Measurements from ENCODE around the gene SNX10. TPM values are rescaled to one million over a fixed set of nuclear protein-coding genes. Genes with fewer than 3 reads are reported as not detected.
A peak's percentile ranks its signal among the peaks of the same experiment; 100 is the strongest.

Gene SNX10
- total RNA-seq, 2 donors from 2014 or later = 0.96 to 3.3 TPM

GRCh38 chr7:26360650-26361049 is 69.0 kb downstream of the SNX10 start:
- DNase-seq (ENCODE audit: low spot score) = no peak
- no peaks in the 10 kb centered on the region for H3K27me3 ChIP-seq
- no peaks in the 10 kb centered on the region for H3K36me3 ChIP-seq
- H3K27ac ChIP-seq = no peak overlapping the region
- TF ChIP-seq CTCF (IDR thresholded peaks at IDR 0.05) = no peak
- no peaks in the 10 kb centered on the region for H3K9me3 ChIP-seq
- H3K4me3 ChIP-seq = no peak overlapping the region
- no peaks in the 10 kb centered on the region for H3K4me1 ChIP-seq

- Histone ChIP-seq H3K9me3 (no peaks in the 10 kb centered on the region), H3K27me3 (no peaks in the 10 kb centered on the region), H3K36me3 (no peaks in the 10 kb centered on the region), H3K4me1 (no peaks in the 10 kb centered on the region), H3K4me3 (no peak overlapping the region), H3K27ac (no peak overlapping the region)
- TF ChIP-seq CTCF (IDR thresholded peaks at IDR 0.05) = no peak
- no peak for DNase-seq (ENCODE audit: low spot score)
Observed at GRCh38 chr7:26361637-26362036, 70.0 kb downstream of the SNX10 start.

- no peak for DNase-seq (ENCODE audit: low spot score)
- Histone ChIP-seq H3K36me3 (no peaks in the 10 kb centered on the region), H3K4me1 (no peaks in the 10 kb centered on the region), H3K9me3 (no peaks in the 10 kb centered on the region), H3K27me3 (no peaks in the 10 kb centered on the region), H3K4me3 (no peak overlapping the region), H3K27ac (no peak overlapping the region)
- TF ChIP-seq CTCF (IDR thresholded peaks at IDR 0.05) = no peak
Observed at GRCh38 chr7:26363465-26363864, 71.8 kb downstream of the SNX10 start.

- Histone ChIP-seq H3K9me3 (no peaks in the 10 kb centered on the region), H3K4me3 (no peak overlapping the region), H3K36me3 (no peaks in the 10 kb centered on the region), H3K27ac (no peak overlapping the region), H3K27me3 (peaks cover 0 to 7% of the 10 kb centered on the region in 2 donors), H3K4me1 (no peaks in the 10 kb centered on the region)
- no peak for DNase-seq (ENCODE audit: low spot score)
- peak; percentile 40 to 80 for TF ChIP-seq CTCF (IDR thresholded peaks at IDR 0.05)
Observed at GRCh38 chr7:26365077-26365900, 73.6 kb downstream of the SNX10 start.

GRCh38 chr7:26365901-26366275 is 74.2 kb downstream of the SNX10 start:
- H3K27me3 ChIP-seq = peaks cover 0 to 7% of the 10 kb centered on the region in 2 donors

More at GRCh38 chr7:26365901-26366275, 74.2 kb downstream of the SNX10 start:
- Histone ChIP-seq H3K4me3 (no peak overlapping the region), H3K27ac (no peak overlapping the region), H3K36me3 (no peaks in the 10 kb centered on the region), H3K9me3 (no peaks in the 10 kb centered on the region), H3K4me1 (no peaks in the 10 kb centered on the region)
- TF ChIP-seq CTCF (IDR thresholded peaks at IDR 0.05) = no peak
- DNase-seq (ENCODE audit: low spot score) = no peak

All from right atrium auricular region (tissue), 2 donors.